SU-DHL-6 (cell line): ENCODE results near the gene ANKRD33B.
"Not testable (repeated sequence)": the region's sequence is repeated elsewhere in the genome, so short reads cannot be mapped to it uniquely, and the experiment has no call there.

Experiments
- H2AFZ ChIP-seq: fragments of 200-600 bp; sonication (generic); 2 replicates; pipeline ENCODE4 v1.6.1; 2014; ENCODE audit warnings: low read depth, mild to moderate bottlenecking, moderate library complexity, mixed read lengths, antibody characterized with exemption, low read length; ENCODE audit not compliant: severe bottlenecking
- H3F3A ChIP-seq: fragments of 200-600 bp; shearing (Covaris generic); 2 replicates; pipeline ENCODE4 v1.6.0; 2016; ENCODE audit warnings: antibody characterized with exemption, mild to moderate bottlenecking; ENCODE audit not compliant: insufficient read depth
- H3K27ac ChIP-seq: fragments of 200-600 bp; sonication (generic); 2 replicates; pipeline ENCODE4 v1.5.1; 2016; ENCODE audit warnings: low read depth, mild to moderate bottlenecking, low read length, moderate library complexity, mixed read lengths
- H3K27me3 ChIP-seq: fragments of 200-600 bp; sonication (generic), shearing (Covaris generic); 2 replicates; pipeline ENCODE4 v1.6.0; 2014; ENCODE audit warnings: mild to moderate bottlenecking, low read length
- H3K36me3 ChIP-seq: fragments of 200-600 bp; sonication (generic); 2 replicates; pipeline ENCODE4 v1.6.1; 2014; ENCODE audit warnings: mild to moderate bottlenecking, low read length, mixed read lengths
- H3K4me2 ChIP-seq: fragments of 300-600, 200-600 bp; shearing (Covaris generic), sonication (generic); 2 replicates; pipeline ENCODE4 v1.6.0; 2014; ENCODE audit warnings: low read length, low read depth, mild to moderate bottlenecking; ENCODE audit not compliant: poor library complexity, severe bottlenecking
- H3K4me3 ChIP-seq: fragments of 200-600 bp; sonication (generic); 2 replicates; pipeline ENCODE4 v1.5.1; 2014; ENCODE audit warnings: antibody characterized with exemption, low read length, mild to moderate bottlenecking, mixed read lengths; ENCODE audit not compliant: insufficient read depth, poor library complexity, severe bottlenecking
- H3K79me2 ChIP-seq: fragments of 200-600 bp; sonication (generic); 2 replicates; pipeline ENCODE4 v1.6.1; 2014; ENCODE audit warnings: mild to moderate bottlenecking, low read length, moderate library complexity; ENCODE audit not compliant: insufficient read depth
- H3K9ac ChIP-seq: fragments of 200-600 bp; sonication (generic); 2 replicates; pipeline ENCODE4 v1.7.0; 2014; ENCODE audit warnings: mild to moderate bottlenecking, low read length
- H3K9me2 ChIP-seq: fragments of 200-600 bp; sonication (generic); replicated peaks from 2 replicates; pipeline ENCODE4 v1.6.1; 2014; ENCODE audit warnings: low read length; ENCODE audit not compliant: insufficient read depth
- H3K9me3 ChIP-seq: fragments of 200-600 bp; sonication (generic); 2 replicates; pipeline ENCODE4 v1.6.1; 2014; ENCODE audit warnings: low read length, mixed read lengths; ENCODE audit not compliant: insufficient read depth
- H4K20me1 ChIP-seq: fragments of 200-600 bp; sonication (generic); 2 replicates; pipeline ENCODE4 v1.6.1; 2014; ENCODE audit warnings: low read depth, mild to moderate bottlenecking, antibody characterized with exemption, low read length, moderate library complexity, mixed read lengths
- CTCF ChIP-seq: fragments of 200-600 bp; sonication (generic); IDR thresholded peaks from one replicate; pipeline ENCODE4 v1.5.1; 2017; ENCODE audit warnings: antibody characterized with exemption, mild to moderate bottlenecking, low read length, moderate library complexity; ENCODE audit not compliant: insufficient read depth, poor library complexity, severe bottlenecking
- EZH2phosphoT487 ChIP-seq: fragments of 200-600 bp; sonication (generic), shearing (Covaris generic); conservative IDR thresholded peaks from 2 replicates; pipeline ENCODE4 v1.6.1; 2018; ENCODE audit warnings: mild to moderate bottlenecking, antibody characterized with exemption, low read length, moderate library complexity, mixed read lengths

The ANKRD33B gene

GRCh38 chr5:10637944-10638343 lies 74.1 kb downstream of the ANKRD33B start:
- Histone ChIP-seq H3K4me2 (no peak overlapping the region), H3K79me2 (peaks cover 40% of the 10 kb centered on the region), H4K20me1 (no peaks in the 10 kb centered on the region), H3K4me3 (no peak overlapping the region), H3K9ac (no peak overlapping the region), H3K27me3 (no peaks in the 10 kb centered on the region), H3K9me2 (no peaks in the 10 kb centered on the region), H2AFZ (no peak overlapping the region), H3K9me3 (no peaks in the 10 kb centered on the region), H3K27ac (no peak overlapping the region), H3K36me3 (no peaks in the 10 kb centered on the region; the same call in 1 of the 2 replicates), H3F3A (peaks cover 9% of the 10 kb centered on the region)
- TF ChIP-seq CTCF (no peak), EZH2phosphoT487 (no peak)

- not testable (repeated sequence) for H3K27me3 ChIP-seq, H3K36me3 ChIP-seq, H2AFZ ChIP-seq, H3K27ac ChIP-seq, H4K20me1 ChIP-seq, H3K4me3 ChIP-seq, H3F3A ChIP-seq, H3K9ac ChIP-seq, H3K9me2 ChIP-seq, H3K4me2 ChIP-seq, H3K9me3 ChIP-seq
- H3K79me2 ChIP-seq, result peaks cover 39% of the 10 kb centered on the region
These were observed 74.9 kb downstream of the ANKRD33B start for GRCh38 chr5:10638723-10639122.

GRCh38 chr5:10639846-10640368 lies 76.0 kb downstream of the ANKRD33B start:
- H3K27ac ChIP-seq, result no peak overlapping the region
- H3K9ac ChIP-seq, result no peak overlapping the region
- no peaks in the 10 kb centered on the region for H3K9me2 ChIP-seq
- peaks cover 3% of the 10 kb centered on the region; the same call in 1 of the 2 replicates for H3F3A ChIP-seq
- no peaks in the 10 kb centered on the region for H4K20me1 ChIP-seq
- H3K27me3 ChIP-seq, result no peaks in the 10 kb centered on the region
- no peaks in the 10 kb centered on the region; the same call in 1 of the 2 replicates for H3K36me3 ChIP-seq
- H3K4me3 ChIP-seq, result no peak overlapping the region
- H3K79me2 ChIP-seq, result peaks cover 35% of the 10 kb centered on the region
- TF ChIP-seq CTCF (no peak), EZH2phosphoT487 (no peak)
- H3K9me3 ChIP-seq, result no peaks in the 10 kb centered on the region
- H2AFZ ChIP-seq, result no peak overlapping the region
- H3K4me2 ChIP-seq, result no peak overlapping the region

DNA sequence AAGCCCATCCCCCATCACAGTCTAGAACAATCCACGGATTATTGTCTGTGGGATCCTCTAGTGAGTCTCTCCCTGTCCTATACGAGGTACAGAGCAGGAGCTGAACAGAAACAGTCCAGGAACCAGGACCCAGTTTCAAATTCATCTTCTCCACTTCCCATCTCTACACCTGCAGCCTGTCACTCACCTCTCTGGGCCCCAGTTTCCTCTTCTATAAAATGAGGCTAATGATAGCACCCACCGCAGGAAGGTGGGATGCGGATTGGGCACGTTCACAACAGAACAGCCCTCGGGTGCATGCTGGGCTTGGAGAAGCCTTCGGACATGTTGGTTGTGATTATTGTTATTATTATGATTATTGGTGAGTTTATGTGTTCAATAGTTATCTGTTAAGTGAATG lies 78.5 kb downstream of the ANKRD33B start:
- H3K4me3 ChIP-seq, result no peak overlapping the region
- H2AFZ ChIP-seq, result no peak overlapping the region
- no peak overlapping the region for H3K27ac ChIP-seq
- no peaks in the 10 kb centered on the region for H3K9me3 ChIP-seq
- H3K9me2 ChIP-seq, result no peaks in the 10 kb centered on the region
- TF ChIP-seq CTCF, result no peak
- H3K9ac ChIP-seq, result no peak overlapping the region
- no peaks in the 10 kb centered on the region for H4K20me1 ChIP-seq
- H3F3A ChIP-seq, result no peaks in the 10 kb centered on the region
- H3K27me3 ChIP-seq, result no peaks in the 10 kb centered on the region
- H3K79me2 ChIP-seq, result peaks cover 42% of the 10 kb centered on the region
- no peak overlapping the region for H3K4me2 ChIP-seq
- no peaks in the 10 kb centered on the region; the same call in 1 of the 2 replicates for H3K36me3 ChIP-seq
